K562 (cell line): ENCODE results near the gene RASIP1. TPM values are rescaled to one million over a fixed set of nuclear protein-coding genes. Genes with fewer than 3 reads are reported as not detected.

Experiments
- ATAC-seq: fragments of 200-7000 bp; cut with Tn5 transposase; 3 replicates; pipeline ENCODE4 v1.9.1; 2020; ENCODE audit warnings: moderate library complexity
- BruUV-seq: library from RNA; stranded (reverse); fragments of 400-500 nt; replicated peaks from 2 replicates; lab custom pipeline; 2021; lab: Mats Ljungman, UMichigan
- CTCF ChIA-PET: fragments of 300-600 bp; formaldehyde crosslinking; extraction: SDS; loops from one replicate; lab custom pipeline; 2021; ENCODE audit warnings: low intra/inter-chr PET ratio; lab: Yijun Ruan, JAX
- POLR2A ChIA-PET: fragments of 300-600, 350-650 bp; sonication (Branson Sonifier 250); formaldehyde crosslinking; extraction: SDS; loops from one replicate; lab custom pipeline; 2021; ENCODE audit warnings: antibody characterized with exemption, inconsistent platforms; lab: Yijun Ruan, JAX
- DNase-seq, 4 experiments: peaks; one replicate each; pipeline versions ENCODE4 v3.0.0 to v3.0.0-alpha.2; 2011 to 2018; ENCODE audit warnings: low spot score in 3 of 4, mixed read lengths in 3 of 4; ENCODE audit errors: extremely low read depth in 1 of 4
- FAIRE-seq: peaks from 2 replicates; lab custom pipeline; 2011; peaks lifted over from hg19 to GRCh38; lab: Jason Lieb, UNC
- H2AFZ ChIP-seq: 2 replicates; pipeline ENCODE4 v1.6.0; 2011; ENCODE audit warnings: low read depth, low read length, control low read depth, inconsistent platforms
- H3K27ac ChIP-seq: fragments of 200-600 bp; 3 replicates; pipeline ENCODE4 v1.8.0; 2011; ENCODE audit warnings: low read depth, mild to moderate bottlenecking, control low read depth, inconsistent platforms, low read length, moderate library complexity, mixed read lengths; ENCODE audit errors: extremely low read depth
- H3K27me3 ChIP-seq, 2 experiments: fragments of 300-600 bp in 1 of 2; 2 replicates in 1 of 2; 3 replicates in 1 of 2; pipeline versions ENCODE4 v1.6.0 to v1.8.0; 2011; ENCODE audit warnings: inconsistent platforms in 2 of 2, low read length in 2 of 2, mild to moderate bottlenecking in 1 of 2, mixed read lengths in 1 of 2, moderate library complexity in 1 of 2; ENCODE audit not compliant: control insufficient read depth in 2 of 2, insufficient read depth in 2 of 2
- H3K36me3 ChIP-seq: fragments of 300-600 bp; 3 replicates; pipeline ENCODE4 v1.8.0; 2011; ENCODE audit warnings: mild to moderate bottlenecking, low read length, inconsistent platforms; ENCODE audit not compliant: control insufficient read depth, insufficient read depth
- H3K4me1 ChIP-seq, 2 experiments: fragments of 200-600 bp in 1 of 2; replicated peaks in 1 of 2; 2 replicates in 1 of 2; 3 replicates in 1 of 2; pipeline versions ENCODE4 v1.5.1 to v1.8.0; 2011; ENCODE audit warnings: inconsistent platforms in 2 of 2, low read length in 2 of 2, mild to moderate bottlenecking in 1 of 2, mixed read lengths in 1 of 2, moderate library complexity in 1 of 2; ENCODE audit not compliant: control insufficient read depth in 2 of 2, insufficient read depth in 2 of 2
- H3K4me2 ChIP-seq: 2 replicates; pipeline ENCODE4 v1.6.1; 2011; ENCODE audit warnings: low read length, control low read depth, inconsistent platforms, mixed read lengths; ENCODE audit not compliant: insufficient read depth
- H3K4me3 ChIP-seq: fragments of 200-600 bp; sonication (generic), shearing (Covaris generic); 2 replicates; pipeline ENCODE4 v1.5.1; 2016; ENCODE audit warnings: control low read depth, inconsistent platforms
- H3K79me2 ChIP-seq: fragments of 200-600 bp; 3 replicates; pipeline ENCODE4 v1.8.0; 2011; ENCODE audit warnings: low read length, inconsistent platforms; ENCODE audit not compliant: control insufficient read depth, insufficient read depth
- H3K9ac ChIP-seq, 2 experiments: 2 replicates each; pipeline versions ENCODE4 v1.6.0 to v1.6.1; 2011; ENCODE audit warnings: low read depth in 2 of 2, low read length in 2 of 2, control low read depth in 1 of 2, inconsistent platforms in 1 of 2, mild to moderate bottlenecking in 1 of 2, mixed read lengths in 1 of 2; ENCODE audit not compliant: insufficient read depth in 1 of 2
- H3K9me1 ChIP-seq: one replicate; pipeline ENCODE4 v1.6.0; 2011; ENCODE audit warnings: inconsistent platforms, mild to moderate bottlenecking, low read length, moderate library complexity; ENCODE audit not compliant: control insufficient read depth, insufficient read depth
- H3K9me3 ChIP-seq: replicated peaks from 2 replicates; pipeline ENCODE4 v1.5.1; 2011; ENCODE audit warnings: low read depth, low read length, inconsistent platforms; ENCODE audit not compliant: control insufficient read depth, insufficient read depth
- H4K20me1 ChIP-seq: replicated peaks from 2 replicates; pipeline ENCODE4 v1.6.1; 2011; ENCODE audit warnings: low read length, inconsistent platforms, mixed read lengths; ENCODE audit not compliant: control insufficient read depth, insufficient read depth
- ATF3 ChIP-seq, 2 experiments: fragments of 450-650 bp in 1 of 2; sonication (generic) in 1 of 2; formaldehyde crosslinking in 1 of 2; IDR thresholded peaks in 1 of 2; conservative IDR thresholded peaks in 1 of 2; 2 replicates each; pipeline versions ENCODE4 v1.6.1 to v1.8.1; 2016 to 2023; ENCODE audit warnings: mild to moderate bottlenecking in 2 of 2, moderate library complexity in 2 of 2, inconsistent platforms in 1 of 2, missing genetic modification reagents in 1 of 2
- CREB3 ChIP-seq: fragments of 450-650 bp; conservative IDR thresholded peaks from 2 replicates; pipeline ENCODE4 v1.6.1; 2016; ENCODE audit warnings: missing genetic modification characterization, low read depth, mild to moderate bottlenecking, missing compliant biosample characterization, moderate library complexity
- HOMEZ ChIP-seq: fragments of 250-450 bp; sonication (Bioruptor Pico); IDR thresholded peaks from 2 replicates; pipeline ENCODE4 v1.4.0; 2020; ENCODE audit warnings: mild to moderate bottlenecking, moderate library complexity
- MYC ChIP-seq, 2 experiments: fragments of 250-450 bp in 1 of 2; sonication (Bioruptor Pico) in 1 of 2; IDR thresholded peaks; 2 replicates each; pipeline versions ENCODE4 v1.5.1 to v1.6.1; 2012 to 2021; ENCODE audit warnings: low read depth in 2 of 2, borderline replicate concordance in 1 of 2, improper control_type of control experiment in 1 of 2, low read length in 1 of 2, mild to moderate bottlenecking in 1 of 2, moderate library complexity in 1 of 2
- OTX1 ChIP-seq: fragments of 450-650 bp; formaldehyde crosslinking; IDR thresholded peaks from 2 replicates; pipeline ENCODE4 v1.4.0; 2022; ENCODE audit warnings: mild to moderate bottlenecking
- TCF3 ChIP-seq: sonication (generic); formaldehyde crosslinking; IDR thresholded peaks from 2 replicates; pipeline ENCODE4 v1.4.0; 2020; ENCODE audit warnings: mild to moderate bottlenecking, missing genetic modification reagents
- ZNF175 ChIP-seq: fragments of 200-800 bp; sonication (Bioruptor generic); IDR thresholded peaks from 2 replicates; pipeline ENCODE4 v1.6.1; 2016; ENCODE audit warnings: low read depth, mild to moderate bottlenecking, missing genetic modification characterization, missing compliant biosample characterization
- ZNF384 ChIP-seq: IDR thresholded peaks from 2 replicates; pipeline ENCODE4 v1.6.1; 2012; ENCODE audit warnings: low read depth, low read length, improper control_type of control experiment
- WGBS: fragments of 100-300 bp; shearing (Covaris generic); methylation state at CpG from one replicate; pipeline ENCODE4 v1.1.6; 2016; ENCODE audit warnings: low coverage, mixed read lengths; ENCODE audit not compliant: insufficient coverage; ENCODE audit errors: missing lambda C conversion rate; 5-methylcytosine and 5-hydroxymethylcytosine counted together
- in situ Hi-C: fragments of 300-500 bp; cut with MboI; formaldehyde crosslinking; loops from 4 replicates; pipeline ENCODE4 v1.15.0; 2018; ENCODE audit warnings: inconsistent platforms, mixed read lengths
- intact Hi-C: fragments of 100-400 bp; cut with micrococcal nuclease; formaldehyde crosslinking; loops from 2 replicates; pipeline ENCODE4 v1.14.2; 2022
- polyA plus RNA-seq, 8 experiments: library from polyadenylated mRNA; depleted of rRNA in 4 of 8; stranded (reverse) in 5 of 8; unstranded in 3 of 8; fragments of >200 nt; fragmentation: Nextera tagmentation in 2 of 8; fragmentation: Illumina TruSeq in 1 of 8; extraction: Ambion mirVana in 2 of 8; extraction: Trizol in 1 of 8; gene quantifications; 2 replicates each; pipeline versions ENCODE4 v1.2.1 to v1.2.3, GENCODE V29; 2011 to 2014; ENCODE audit warnings: inconsistent platforms in 1 of 8, missing spikeins in 1 of 8
- total RNA-seq, 7 experiments: library from RNA; depleted of rRNA in 6 of 7; stranded (reverse); fragments of >200 nt in 6 of 7; fragmentation: Illumina TruSeq in 2 of 7; extraction: Trizol in 2 of 7; gene quantifications; 2 replicates each; pipeline versions ENCODE4 v1.2.1 to v1.2.3, GENCODE V29; 2011 to 2021; ENCODE audit warnings: low replicate concordance in 1 of 7

Gene RASIP1
- total and polyA plus RNA-seq, 9 of the 15 experiments (the other 6 are each of a cell fraction or from before 2014, with no cell fraction given): 0.20 to 4.7 (median 1.5) TPM

- in situ Hi-C loops: no loop called here
- Histone ChIP-seq H3K27me3 (no peaks in the 10 kb centered on the region), H3K9ac (peak overlapping the region in 1 of 2 experiments; percentile 53; a peak in 1 of 4 replicates), H2AFZ (peak overlapping the region; percentile 33; the same call in 1 of the 2 replicates), H3K27ac (no peak overlapping the region), H3K36me3 (no peaks in the 10 kb centered on the region), H3K4me2 (no peak overlapping the region), H4K20me1 (no peaks in the 10 kb centered on the region), H3K9me1 (no peaks in the 10 kb centered on the region), H3K79me2 (no peaks in the 10 kb centered on the region), H3K4me1 (peaks cover 3 to 19% of the 10 kb centered on the region in 2 experiments; a peak in 4 of 5 replicates), H3K4me3 (no peak overlapping the region), H3K9me3 (no peaks in the 10 kb centered on the region)
- CTCF ChIA-PET: no interaction called here
- TF ChIP-seq MYC (IDR thresholded peaks at IDR 0.05; ENCODE audit: low read depth, low read length) (no peak), MYC (CRISPR knock-in tag; IDR thresholded peaks at IDR 0.05; ENCODE audit: borderline replicate concordance, low read depth) (no peak), ZNF384 (no peak), HOMEZ (CRISPR knock-in tag) (no peak), OTX1 (CRISPR knock-in tag) (no peak), TCF3 (CRISPR knock-in tag) (no peak), ATF3 (IDR thresholded peaks at IDR 0.05) (no peak), ATF3 (CRISPR knock-in tag; conservative IDR thresholded peaks at IDR 0.05) (no peak), ZNF175 (CRISPR knock-in tag) (no peak), CREB3 (tag) (no peak)
- intact Hi-C loops: no loop called here
- FAIRE-seq (no peak), ATAC-seq (no peak), DNase-seq (peak in 1 of 4 experiments; percentile 7)
- no TSS peak for BruUV-seq
- WGBS: 70% methylated on average over 20 of the region's 20 CpGs
- POLR2A ChIA-PET: interaction anchor here (1.0 to 1.8 kb wide), 4 partner anchors 9 to 104 kb away, joined by 3 to 6 read pairs (median 3); no protein-coding TSS in a partner anchor
Observed at GRCh38 chr19:48770734-48771472, 30.5 kb upstream of the RASIP1 start.
